T follicular helper cell (primary cell): ENCODE data around the gene FSTL4.

Source experiments
- DNase-seq: peaks from one replicate; pipeline ENCODE4 v3.0.0-alpha.2; 2020; ENCODE audit warnings: low read depth

The FSTL4 gene

DNA sequence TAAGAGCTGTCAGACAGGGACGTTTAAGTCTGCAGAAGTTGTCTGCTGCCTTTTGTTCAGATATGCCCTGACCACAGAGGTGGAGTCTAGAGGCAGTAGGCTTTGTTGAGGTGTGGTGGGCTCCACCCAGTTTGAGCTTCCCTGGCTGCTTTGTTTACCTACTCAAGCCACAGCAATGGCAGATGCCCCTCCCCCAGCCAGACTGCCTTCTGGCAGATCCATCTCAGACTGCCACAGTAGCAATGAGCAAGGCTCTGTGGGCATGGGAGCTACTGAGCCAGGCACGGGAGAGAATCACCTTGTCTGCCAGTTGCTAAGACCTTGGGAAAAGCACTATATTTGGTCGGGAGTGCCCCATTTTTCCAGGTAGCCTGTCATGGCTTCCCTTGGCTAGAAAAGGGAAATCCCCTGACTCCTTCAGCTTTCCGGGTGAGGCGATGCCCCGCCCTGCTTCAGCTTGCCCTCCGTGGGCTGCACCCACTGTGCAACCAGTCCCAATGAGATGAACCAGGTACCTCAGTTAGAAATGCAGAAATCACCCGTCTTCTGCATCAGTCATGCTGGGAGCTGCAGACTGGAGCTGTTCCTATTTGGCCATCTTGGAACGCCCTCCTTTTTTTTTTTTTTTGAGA, 441.5 kb downstream of the FSTL4 start:
- DNase-seq, result peak; percentile 75

DNA sequence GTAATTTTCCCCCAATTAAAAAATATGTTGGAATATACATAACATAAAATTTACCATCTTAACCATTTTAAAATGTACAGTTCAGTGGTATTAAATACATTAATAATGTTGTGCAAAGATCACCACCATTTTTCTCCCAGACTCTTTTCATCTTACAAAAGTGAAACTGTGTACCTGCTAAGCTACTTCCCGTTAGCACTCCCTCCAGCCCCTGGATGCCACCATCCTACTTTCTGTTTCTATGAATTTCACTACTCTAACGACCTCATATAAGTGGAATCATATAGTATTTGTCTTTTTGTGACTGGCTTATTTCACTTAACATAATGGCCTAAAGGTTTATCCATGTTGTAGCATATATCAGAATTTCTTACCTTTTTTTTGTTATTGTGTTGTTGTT, 447.6 kb downstream of the FSTL4 start:
- no peak for DNase-seq

DNA sequence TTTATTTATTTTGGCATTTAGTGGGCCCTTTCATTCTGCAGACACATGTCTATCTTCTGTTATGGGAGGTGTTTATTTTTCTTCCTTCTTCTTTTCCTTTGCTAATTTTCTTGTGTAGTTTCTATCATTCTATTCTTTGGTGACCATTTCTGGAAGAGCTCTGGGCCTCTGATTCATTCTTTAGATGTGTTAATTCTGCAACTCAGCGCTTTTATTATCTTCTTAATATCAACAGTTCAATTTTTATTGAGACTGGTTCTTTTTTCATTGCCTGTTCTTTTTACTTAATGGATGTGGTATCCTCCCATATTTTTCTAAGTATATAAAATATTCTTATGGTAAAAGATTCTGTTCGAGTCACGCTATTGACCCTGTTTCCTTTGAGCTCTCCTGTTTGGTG, 448.5 kb downstream of the FSTL4 start:
- DNase-seq, result no peak

GRCh38 chr5:133159543-133159942, 452.8 kb downstream of the FSTL4 start:
- no peak for DNase-seq

GRCh38 chr5:133155326-133155969, 456.9 kb downstream of the FSTL4 start:
- no peak for DNase-seq

GRCh38 chr5:133154274-133155075, 457.9 kb downstream of the FSTL4 start:
- DNase-seq, result no peak

- no peak for DNase-seq
Observed at GRCh38 chr5:133150909-133151544, 461.3 kb downstream of the FSTL4 start.

DNA sequence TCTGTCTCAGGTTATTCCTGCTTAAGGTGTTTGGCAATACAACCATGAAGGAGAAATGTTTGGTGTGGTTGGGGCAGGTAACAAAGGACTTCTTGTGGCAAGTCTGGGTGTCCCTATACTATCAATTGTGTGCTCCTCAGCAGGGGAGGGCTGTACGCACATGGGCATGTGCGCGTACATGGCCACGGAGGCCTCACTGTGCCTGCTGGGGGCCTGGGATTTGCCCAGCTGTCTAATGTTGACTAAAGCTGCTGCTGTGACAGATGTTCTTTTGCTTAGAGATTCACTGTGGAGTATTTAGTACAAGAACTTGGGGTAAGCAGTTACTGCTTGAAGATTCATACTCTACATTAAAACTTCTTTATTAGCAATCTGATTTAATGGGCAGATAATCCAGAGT, 463.0 kb downstream of the FSTL4 start:
- DNase-seq, result no peak

DNA sequence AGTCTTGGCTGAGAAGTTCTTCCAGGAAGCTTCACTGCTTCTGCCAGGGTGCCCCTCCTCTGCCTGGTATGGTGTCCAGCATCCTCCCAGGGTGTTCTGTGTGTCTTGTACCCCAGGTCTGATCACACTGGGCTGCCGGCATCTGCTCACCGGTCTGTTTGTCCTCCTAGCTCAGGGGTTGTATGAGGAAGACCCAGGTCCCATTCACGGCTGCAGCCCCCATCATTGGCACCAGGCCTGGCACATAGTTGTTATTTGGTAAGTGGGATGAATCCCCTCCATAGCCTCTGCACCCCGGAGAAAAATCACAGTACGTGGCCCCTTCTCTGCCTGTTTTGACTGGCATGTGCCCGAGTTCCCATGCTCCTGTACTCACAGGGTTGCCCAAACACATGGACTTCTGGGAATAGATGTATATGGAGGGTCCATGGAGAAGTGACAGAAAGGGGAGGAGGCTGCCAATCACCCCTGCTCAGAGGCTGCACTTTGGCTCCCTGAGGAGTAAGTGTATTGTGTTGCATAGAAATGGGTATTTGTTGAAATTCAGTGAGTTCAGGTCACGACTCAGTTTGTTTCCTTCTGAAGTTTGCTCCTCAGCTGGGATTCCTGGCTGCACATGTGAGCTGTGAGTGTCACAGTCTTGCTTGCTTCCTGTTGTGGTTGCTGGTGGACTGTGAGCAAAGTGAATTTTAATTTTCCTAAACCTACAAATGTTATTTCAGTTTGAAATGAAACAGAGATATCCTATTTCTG, 464.4 kb downstream of the FSTL4 start:
- DNase-seq, result no peak

GRCh38 chr5:133147411-133147810, 464.9 kb downstream of the FSTL4 start:
- no peak for DNase-seq
